ENCODE measurements around the gene MEIKIN. TPM values are rescaled to one million over a fixed set of nuclear protein-coding genes. Genes with fewer than 3 reads are reported as not detected.

Gene MEIKIN
- total and polyA plus RNA-seq, 2 of the 8 experiments (the other 6 are each of a cell fraction or from before 2014, with no cell fraction given): not detected

DNA sequence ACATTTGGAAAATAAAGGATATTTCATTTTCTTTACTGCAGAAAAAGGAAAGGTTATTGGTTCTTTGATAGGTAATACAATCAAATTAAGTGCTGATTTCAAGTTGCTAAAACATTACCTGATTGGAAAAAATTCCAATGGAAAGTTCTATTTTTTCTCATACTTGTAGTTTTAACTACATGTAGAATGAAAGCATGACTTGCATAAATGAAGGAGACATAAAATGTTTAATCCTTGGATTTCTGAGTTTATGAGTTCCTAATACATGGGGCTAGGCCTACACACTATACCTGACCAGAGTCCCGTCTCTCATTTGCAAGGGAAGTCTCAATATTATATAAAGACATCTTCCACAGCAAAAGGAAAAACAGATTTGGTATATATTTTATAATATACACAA lies 5.2 kb upstream of the MEIKIN start:
- no peak overlapping the region for H3K18ac ChIP-seq (ENCODE audit: extremely low read depth, low read length)
- H3K23ac ChIP-seq (ENCODE audit: insufficient read length): no peak overlapping the region
- no peaks in the 10 kb centered on the region for H3K4me1 ChIP-seq (replicated peaks in 1 of 4; ENCODE audit: control insufficient read depth in 3 of 4, insufficient read depth in 4 of 4, low read length in 3 of 4)
- no peaks in the 10 kb centered on the region for H3K79me2 ChIP-seq (ENCODE audit: control insufficient read depth in 1 of 2, insufficient read depth in 2 of 2, low read length in 2 of 2)
- POLR2A ChIA-PET (ENCODE audit: partially characterized antibody): no interaction called here
- H2BK20ac ChIP-seq (ENCODE audit: low read length): no peak overlapping the region
- no peak overlapping the region for H3K4me2 ChIP-seq (ENCODE audit: insufficient read depth in 1 of 2, low read depth in 2 of 2, low read length in 2 of 2)
- no peak overlapping the region for H2BK15ac ChIP-seq (ENCODE audit: low read length)
- no peaks in the 10 kb centered on the region for H4K20me1 ChIP-seq (replicated peaks in 1 of 2; ENCODE audit: control insufficient read depth in 1 of 2, insufficient read depth in 2 of 2, low read length in 2 of 2)
- H2AFZ ChIP-seq (ENCODE audit: low read length): no peak overlapping the region
- H4K91ac ChIP-seq (replicated peaks; ENCODE audit: insufficient read length, low read length): no peak overlapping the region
- no peak overlapping the region for H2BK5ac ChIP-seq (ENCODE audit: low read depth, low read length)
- H3K36me3 ChIP-seq (ENCODE audit: control insufficient read depth in 2 of 4, insufficient read depth in 4 of 4, low read length in 3 of 4): no peaks in the 10 kb centered on the region
- CTCF ChIA-PET (ENCODE audit: partially characterized antibody): no interaction called here
- no peak for FAIRE-seq
- no peak overlapping the region for H2BK120ac ChIP-seq (replicated peaks; ENCODE audit: low read depth, low read length)
- H3K23me2 ChIP-seq (ENCODE audit: low read depth, low read length): no peaks in the 10 kb centered on the region
- WGBS, 2 experiments (ENCODE audit: extremely low coverage in 1 of 2, insufficient coverage in 1 of 2, insufficient read length in 1 of 2, insufficient replicate concordance in 2 of 2, low coverage in 1 of 2, low lambda C conversion rate in 2 of 2, missing lambda C conversion rate in 1 of 2): 75% methylated on average over 1 of the region's 1 CpG; no CpG with 5 or more reads in 1 of the 2 experiments
- H2BK12ac ChIP-seq (ENCODE audit: low read depth, low read length): no peak overlapping the region
- no peaks in the 10 kb centered on the region for H3K79me1 ChIP-seq (ENCODE audit: low read depth, low read length)
- no peak overlapping the region for H3K27ac ChIP-seq (ENCODE audit: low read depth, low read length)
- no peak overlapping the region for H3K9ac ChIP-seq (replicated peaks in 1 of 4; ENCODE audit: extremely low read depth in 1 of 4, low read depth in 3 of 4, low read length in 3 of 4)
- DNase-seq (ENCODE audit: low read depth in 1 of 2, low spot score in 2 of 2): no peak
- no peak overlapping the region for H3K14ac ChIP-seq (ENCODE audit: insufficient read length)
- H3K4ac ChIP-seq (replicated peaks; ENCODE audit: insufficient read length, low read depth, low read length): no peak overlapping the region
- TF ChIP-seq POLR2A (IDR thresholded peaks at IDR 0.05; ENCODE audit: control extremely low read depth in 1 of 2, low read depth in 2 of 2, low read length in 2 of 2): no peak
- no peaks in the 10 kb centered on the region for H3K9me3 ChIP-seq (ENCODE audit: insufficient read depth in 2 of 2, low read depth in 1 of 2, low read length in 1 of 2)
- no peak overlapping the region for H3K4me3 ChIP-seq (ENCODE audit: extremely low read depth in 1 of 4, insufficient read depth in 2 of 4, low read depth in 3 of 4, low read length in 4 of 4)
- no peaks in the 10 kb centered on the region for H3K27me3 ChIP-seq (replicated peaks in 1 of 4; ENCODE audit: control insufficient read depth in 3 of 4, extremely low read depth in 1 of 4, insufficient read depth in 3 of 4, low read length in 3 of 4)
- H2AK5ac ChIP-seq (ENCODE audit: low read depth, low read length): no peak overlapping the region
- no peak overlapping the region for H3K56ac ChIP-seq (replicated peaks; ENCODE audit: insufficient read length, low read depth, low read length)
- H4K5ac ChIP-seq (ENCODE audit: insufficient read length, low read depth, low read length): no peak overlapping the region
- no peak overlapping the region for H4K8ac ChIP-seq (ENCODE audit: extremely low read depth, insufficient read depth, low read length)
